H1 (cell line): ENCODE results near the gene ATP6V1C2. TPM values are rescaled to one million over a fixed set of nuclear protein-coding genes. Genes with fewer than 3 reads are reported as not detected.

ENCODE experiments used
- CHD7 ChIP-seq: fragments of 300-600 bp; sonication (generic); IDR thresholded peaks from 2 replicates; pipeline ENCODE4 v1.7.1; 2012; ENCODE audit warnings: low read length, moderate library complexity, mild to moderate bottlenecking, inconsistent platforms; ENCODE audit not compliant: insufficient replicate concordance
- KDM1A ChIP-seq: fragments of 200-600, 300-600 bp; sonication (generic); IDR thresholded peaks from 2 replicates; pipeline ENCODE4 v1.7.1; 2016; ENCODE audit warnings: mild to moderate bottlenecking, low read length, borderline replicate concordance
- KDM5A ChIP-seq: fragments of 200-600 bp; IDR thresholded peaks from 2 replicates; pipeline ENCODE4 v1.7.1; 2012; ENCODE audit warnings: mild to moderate bottlenecking, low read length, inconsistent platforms, mixed read lengths
- polyA plus RNA-seq, 7 experiments: library from polyadenylated mRNA; depleted of rRNA in 3 of 7; stranded (reverse) in 5 of 7; unstranded in 2 of 7; fragments of >200 nt in 5 of 7; fragments of 200-250 nt in 2 of 7; gene quantifications; 1 replicate in 5 of 7; 2 replicates in 1 of 7; 4 replicates in 1 of 7; pipeline versions ENCODE4 v1.2.1 to v1.2.3, GENCODE V29; 2011 to 2013; ENCODE audit warnings: missing spikeins in 2 of 7, mixed read lengths in 2 of 7
- total RNA-seq: library from RNA; stranded (reverse); fragmentation: NEBNext Ultra II Directional; extraction: Animal tissue kit (Norgen Biotek cat#: 25700); gene quantifications from 2 replicates; pipeline ENCODE4 v1.2.1, GENCODE V29; 2021

Gene ATP6V1C2
- total and polyA plus RNA-seq, 2 of the 8 experiments (the other 6 are each of a cell fraction or from before 2014, with no cell fraction given): 0.29 to 0.74 TPM

- TF ChIP-seq CHD7 (no peak), KDM1A (no peak), KDM5A (no peak)
Observed at GRCh38 chr2:10772201-10772867, 50.9 kb downstream of the ATP6V1C2 start (continued).
